ENCODE measurements around the gene RAB34.
"Not testable (repeated sequence)": the region's sequence is repeated elsewhere in the genome, so short reads cannot be mapped to it uniquely, and the experiment has no call there.

Gene RAB34

GRCh38 chr17:28726627-28727491 lies 9.2 kb upstream of the RAB34 start:
- peak; percentile 90 for DNase-seq

DNA sequence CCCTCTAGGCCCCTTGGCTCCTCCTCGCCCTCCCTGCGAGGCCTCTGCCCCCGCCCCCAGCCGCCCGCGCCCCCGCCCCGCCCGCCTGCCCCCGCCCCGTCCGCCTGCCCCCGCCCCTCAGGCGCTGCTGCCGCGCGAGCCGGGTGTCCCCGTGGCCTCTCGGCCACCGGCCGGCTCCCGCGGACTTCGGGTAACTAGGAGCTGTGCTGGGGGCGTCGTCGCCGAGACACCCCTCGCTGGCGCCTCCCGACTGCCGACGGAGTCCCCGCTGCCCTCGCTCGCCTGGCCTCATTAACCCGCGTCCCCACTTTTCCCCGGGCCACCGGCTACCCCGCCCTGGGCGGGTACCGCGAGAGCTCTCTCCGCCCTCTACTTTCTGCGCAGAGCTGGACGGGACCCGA lies 8.6 kb upstream of the RAB34 start, which contains the start of gene TLCD1:
TLCD1 (minus strand) TSS at position 8 of the 401 bp plus-strand sequence. CDS start 136 bp downstream, outside the sequence.
- peak; percentile 66 for DNase-seq

DNA sequence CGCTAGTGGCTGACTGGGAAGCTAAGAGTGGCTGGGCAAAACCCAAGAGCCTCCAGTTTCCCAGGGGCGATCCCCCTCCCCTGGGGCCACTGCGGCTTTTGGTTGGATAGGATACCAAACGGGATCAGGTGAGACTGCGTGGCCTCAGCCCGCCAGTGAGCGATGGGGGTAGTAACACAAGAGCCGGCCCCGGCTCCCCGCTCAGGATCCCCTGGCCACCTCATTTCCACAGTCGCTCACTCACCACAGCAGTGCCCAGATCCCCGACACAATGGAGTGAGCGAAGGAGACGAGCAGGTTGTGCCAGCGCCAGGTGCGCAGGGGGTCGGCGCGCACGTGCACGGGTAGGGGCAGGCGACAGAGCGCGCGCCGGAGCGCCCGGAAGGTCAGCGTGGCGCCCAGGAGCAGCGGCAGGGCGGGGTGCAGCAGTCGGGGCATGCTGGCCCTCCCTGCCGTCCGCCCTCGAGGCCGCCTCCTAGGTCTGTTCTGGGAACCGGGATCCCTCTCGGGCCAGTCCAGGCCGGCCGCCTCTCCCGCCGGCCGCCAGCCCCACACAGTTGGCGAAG lies 8.1 kb upstream of the RAB34 start:
- peak; percentile 57 for DNase-seq

DNA sequence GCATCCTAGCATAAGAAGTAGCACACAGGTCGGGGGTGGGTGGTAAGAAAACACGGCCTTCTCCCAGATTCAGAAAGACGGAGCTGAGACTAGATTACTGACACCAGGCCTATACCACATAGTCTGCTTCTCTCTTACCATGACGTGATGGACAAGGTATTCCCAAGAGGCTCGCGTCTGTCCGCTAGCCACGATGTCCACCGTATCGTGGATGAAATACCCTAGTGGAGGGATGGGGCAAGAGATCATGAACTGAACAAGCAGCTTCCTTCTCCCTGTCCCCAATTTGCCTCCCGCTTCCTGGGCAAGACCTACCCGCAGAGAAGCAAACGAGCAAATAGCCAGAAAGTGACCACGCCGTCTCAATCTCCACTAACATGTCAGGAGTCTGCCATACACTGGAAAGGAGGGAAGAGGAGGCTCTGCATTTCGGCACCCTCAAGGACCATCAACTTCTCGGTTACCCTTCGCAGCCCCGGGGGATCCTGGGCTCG lies 7.5 kb upstream of the RAB34 start:
- no peak for DNase-seq

- DNase-seq: no peak
Observed at GRCh38 chr17:28724500-28725165, 7.0 kb upstream of the RAB34 start.

GRCh38 chr17:28723836-28724499 lies 6.3 kb upstream of the RAB34 start:
- DNase-seq: not testable (repeated sequence)

DNA sequence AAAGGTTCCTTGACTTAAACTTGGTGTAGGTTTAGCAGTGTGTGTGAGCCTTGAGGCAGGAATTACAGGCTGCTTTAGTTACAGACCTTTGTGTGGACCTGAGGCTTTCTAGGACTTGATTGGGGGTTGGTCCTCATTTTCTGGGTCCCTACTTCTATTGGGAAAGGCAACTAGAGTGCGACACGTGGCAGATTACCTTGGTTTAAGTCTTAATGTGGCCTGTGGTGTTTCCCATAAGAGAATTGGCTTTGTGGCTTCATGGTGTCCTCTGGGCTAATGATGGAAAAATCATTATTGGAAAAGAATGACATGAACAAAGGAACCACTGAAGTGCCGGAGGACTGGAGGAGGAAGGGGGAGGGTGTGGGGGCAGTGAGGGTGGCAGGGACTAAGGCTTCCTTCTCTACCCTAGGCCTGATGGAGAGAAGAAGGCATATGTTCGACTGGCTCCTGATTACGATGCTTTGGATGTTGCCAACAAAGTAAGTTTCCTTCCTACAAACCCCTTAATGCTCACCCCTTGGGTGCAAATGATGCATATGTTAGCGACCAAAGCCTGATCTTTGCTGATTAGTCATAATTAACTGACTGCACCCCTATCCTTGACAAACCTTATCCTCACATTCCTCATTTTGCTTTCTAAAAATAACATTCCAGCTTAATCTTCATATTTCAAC lies 5.6 kb upstream of the RAB34 start:
- no peak for DNase-seq

DNA sequence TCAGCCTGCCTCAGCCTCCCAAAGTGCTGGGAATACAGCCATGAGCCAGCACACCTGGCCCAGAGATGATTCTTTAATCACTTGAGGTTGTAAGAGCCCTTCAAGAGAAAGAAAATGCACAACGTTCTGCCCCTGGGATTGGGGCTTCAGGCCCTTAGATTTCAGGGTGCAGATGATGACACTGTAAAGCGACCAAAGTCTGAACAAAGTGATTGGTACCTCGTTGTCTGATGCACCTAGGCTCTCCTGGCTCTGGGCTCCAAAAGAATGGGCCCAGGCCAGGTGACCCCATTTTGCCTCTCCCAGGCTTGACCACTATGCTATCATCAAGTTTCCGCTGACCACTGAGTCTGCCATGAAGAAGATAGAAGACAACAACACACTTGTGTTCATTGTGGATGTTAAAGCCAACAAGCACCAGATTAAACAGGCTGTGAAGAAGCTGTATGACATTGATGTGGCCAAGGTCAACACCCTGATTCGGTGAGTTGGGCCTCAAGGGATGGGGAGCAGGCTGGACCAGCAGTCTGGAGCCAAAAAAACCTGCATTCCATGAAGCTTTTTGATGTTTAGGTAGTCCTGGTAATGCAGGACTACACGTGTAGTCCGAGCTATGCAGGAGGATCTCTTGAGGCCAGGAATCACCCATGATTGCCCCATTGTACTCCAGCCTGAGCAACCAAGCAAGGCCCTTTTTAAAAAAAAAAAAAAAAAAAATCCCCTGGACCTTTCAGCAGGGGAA lies 4.9 kb upstream of the RAB34 start:
- no peak for DNase-seq

DNA sequence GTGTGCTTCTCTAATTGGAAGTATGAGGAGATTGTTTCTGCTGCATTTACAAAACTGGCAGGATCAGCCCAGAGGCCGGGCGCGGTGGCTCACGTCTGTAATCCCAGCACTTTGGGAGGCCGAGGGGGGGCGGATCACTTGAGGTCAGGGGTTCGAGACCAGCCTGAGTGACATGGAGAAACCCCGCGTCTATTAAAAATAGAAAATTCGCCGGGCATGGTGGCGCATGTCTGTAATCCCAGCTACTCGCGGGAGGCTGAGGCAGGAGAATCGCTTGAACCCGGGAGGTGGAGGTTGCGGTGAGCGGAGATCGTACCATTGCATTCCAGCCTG lies 3.3 kb upstream of the RAB34 start:
- DNase-seq: not testable (repeated sequence)

DNA sequence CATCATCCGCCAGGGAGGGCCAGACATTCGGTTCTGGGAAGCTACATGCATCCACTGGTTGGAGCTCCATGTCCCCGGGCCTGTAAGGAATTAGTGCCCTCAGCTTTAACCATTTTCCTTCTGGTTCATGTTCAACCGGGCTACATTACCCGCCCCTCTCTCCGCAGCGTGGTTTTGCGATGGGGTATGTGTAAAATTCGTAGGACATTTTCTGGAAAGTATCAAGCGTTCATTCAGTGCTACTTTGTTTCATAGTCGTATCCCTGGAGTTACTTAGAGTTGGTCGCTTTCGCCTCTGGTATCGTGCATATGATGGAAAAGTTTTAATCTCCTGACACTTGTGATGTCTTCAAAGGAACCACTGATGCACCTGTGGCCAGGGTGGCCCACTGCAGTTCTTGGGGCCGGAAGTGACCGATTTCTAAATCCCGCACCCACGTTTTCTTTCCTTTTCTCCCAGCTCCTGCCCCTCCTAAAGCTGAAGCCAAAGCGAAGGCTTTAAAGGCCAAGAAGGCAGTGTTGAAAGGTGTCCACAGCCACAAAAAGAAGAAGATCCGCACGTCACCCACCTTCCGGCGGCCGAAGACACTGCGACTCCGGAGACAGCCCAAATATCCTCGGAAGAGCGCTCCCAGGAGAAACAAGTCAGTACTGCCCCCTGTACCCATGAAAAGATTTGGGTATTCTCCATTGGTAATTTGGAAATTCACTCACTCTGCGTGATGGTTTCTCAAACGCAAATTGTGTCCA lies 2.8 kb upstream of the RAB34 start:
- DNase-seq: peak; percentile 34

DNA sequence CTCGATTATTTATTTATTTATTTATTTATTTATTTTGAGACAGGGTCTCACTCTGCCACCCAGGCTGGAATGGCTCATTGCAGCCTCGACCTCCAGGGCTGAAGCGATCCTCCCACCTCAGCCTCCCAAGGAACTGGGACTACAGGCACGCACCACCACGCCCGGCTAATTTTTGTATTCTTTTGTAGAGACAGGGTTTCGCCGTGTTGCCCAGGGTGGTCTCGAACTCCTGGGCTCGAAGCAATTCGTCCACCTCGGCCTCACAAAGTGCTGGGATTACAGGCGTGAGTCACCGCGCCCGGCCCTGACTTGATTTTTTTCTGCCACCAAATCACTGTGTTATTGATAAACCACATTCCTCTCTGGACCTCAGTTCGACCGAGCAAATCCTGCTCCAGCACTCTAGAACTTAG lies 1.4 kb upstream of the RAB34 start:
- no peak for DNase-seq

DNA sequence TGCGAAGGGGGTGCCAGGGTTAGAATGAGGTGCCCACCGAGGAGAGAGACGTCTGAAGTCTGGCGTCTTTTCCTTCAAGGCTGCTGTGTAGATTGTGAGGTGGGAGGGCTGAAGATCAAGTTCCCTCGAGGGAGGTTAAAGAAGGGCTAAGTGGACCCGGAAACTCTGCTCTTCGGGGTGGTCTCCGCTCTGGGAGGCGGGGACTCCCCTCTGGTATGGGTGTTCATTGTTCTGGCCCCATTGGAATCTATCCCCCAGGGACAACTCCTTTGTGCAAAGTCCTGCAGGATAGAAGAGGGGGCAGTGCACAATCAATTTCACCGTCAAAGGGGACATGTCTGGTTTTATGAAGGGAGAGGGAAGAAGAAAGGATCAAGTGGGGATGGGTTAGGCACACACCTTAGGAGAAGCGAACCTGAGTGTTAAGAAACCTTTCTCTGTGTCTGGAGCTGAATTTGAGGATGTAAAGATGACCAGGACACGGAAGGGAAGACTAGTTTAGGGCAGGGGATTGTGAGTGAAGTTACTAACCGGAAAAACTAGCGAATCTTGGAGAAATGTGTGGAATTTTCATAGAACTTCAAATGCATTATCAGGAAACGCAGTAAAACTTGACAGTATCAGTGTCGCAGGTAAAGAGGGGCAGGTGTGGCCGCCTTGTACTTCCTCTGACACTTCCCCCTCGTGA lies 809 bp upstream of the RAB34 start:
- DNase-seq: no peak

DNA sequence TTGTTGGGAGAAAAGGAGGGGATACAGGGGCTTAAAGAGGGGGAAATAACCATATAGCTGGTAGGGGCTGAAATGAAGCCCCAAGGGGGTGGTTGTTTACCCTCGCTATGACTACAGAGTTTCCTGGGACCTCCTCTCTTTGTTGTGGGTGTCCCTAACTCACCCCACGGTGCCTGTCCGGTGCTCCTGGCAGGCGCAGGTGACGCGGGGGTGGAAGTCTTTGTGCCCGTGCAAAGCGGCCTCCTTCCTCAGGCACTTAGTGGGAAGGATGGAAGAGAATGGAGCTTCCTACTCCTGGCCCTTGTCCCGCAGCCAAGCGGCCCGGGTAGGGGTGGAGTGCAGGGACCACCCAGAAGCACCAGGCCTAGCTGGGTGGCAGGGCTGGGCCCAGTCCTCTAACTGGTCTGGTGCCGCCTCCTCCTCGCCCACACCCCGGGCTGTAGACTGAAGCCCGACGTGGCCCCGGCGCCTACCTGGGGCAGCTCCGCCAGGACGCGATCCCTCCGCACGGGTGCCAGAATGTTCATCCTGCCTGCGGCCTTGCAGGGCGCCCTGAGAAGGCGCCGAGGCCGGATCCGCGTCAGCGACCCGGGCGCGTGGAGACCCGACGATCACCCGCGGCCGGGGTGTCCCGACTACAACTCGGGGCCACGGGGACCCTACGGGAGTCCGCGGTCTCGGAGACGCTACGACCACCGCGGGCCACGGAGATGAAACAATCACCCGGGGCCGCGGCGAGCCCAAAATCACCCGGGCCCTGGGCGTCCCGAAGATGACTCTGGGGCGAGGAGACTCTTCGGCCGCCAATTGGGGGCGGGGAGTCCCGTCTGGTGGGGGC lies 709 bp downstream of the RAB34 start:
- no peak for DNase-seq

DNA sequence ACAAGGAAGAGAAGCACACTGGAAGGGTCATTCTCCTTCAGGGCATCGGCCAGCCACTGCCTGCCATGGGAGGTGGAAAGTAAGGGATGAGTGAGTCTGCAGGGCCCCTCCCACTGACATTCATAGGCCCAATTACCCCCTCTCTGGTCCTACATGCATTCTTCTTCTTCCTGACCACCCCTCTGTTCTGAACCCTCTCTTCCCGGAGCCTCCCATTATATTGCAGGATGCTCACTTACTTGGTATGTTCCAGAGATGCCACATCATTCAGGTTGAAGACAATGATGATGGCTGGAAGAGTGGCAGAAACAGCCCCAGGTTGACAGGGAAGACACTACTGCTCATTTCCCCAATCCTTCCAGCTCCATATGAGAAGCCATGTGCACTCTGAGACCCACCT lies 2.5 kb downstream of the RAB34 start:
- no peak for DNase-seq

- no peak for DNase-seq
Observed at GRCh38 chr17:28714281-28714680, 3.4 kb downstream of the RAB34 start.

DNA sequence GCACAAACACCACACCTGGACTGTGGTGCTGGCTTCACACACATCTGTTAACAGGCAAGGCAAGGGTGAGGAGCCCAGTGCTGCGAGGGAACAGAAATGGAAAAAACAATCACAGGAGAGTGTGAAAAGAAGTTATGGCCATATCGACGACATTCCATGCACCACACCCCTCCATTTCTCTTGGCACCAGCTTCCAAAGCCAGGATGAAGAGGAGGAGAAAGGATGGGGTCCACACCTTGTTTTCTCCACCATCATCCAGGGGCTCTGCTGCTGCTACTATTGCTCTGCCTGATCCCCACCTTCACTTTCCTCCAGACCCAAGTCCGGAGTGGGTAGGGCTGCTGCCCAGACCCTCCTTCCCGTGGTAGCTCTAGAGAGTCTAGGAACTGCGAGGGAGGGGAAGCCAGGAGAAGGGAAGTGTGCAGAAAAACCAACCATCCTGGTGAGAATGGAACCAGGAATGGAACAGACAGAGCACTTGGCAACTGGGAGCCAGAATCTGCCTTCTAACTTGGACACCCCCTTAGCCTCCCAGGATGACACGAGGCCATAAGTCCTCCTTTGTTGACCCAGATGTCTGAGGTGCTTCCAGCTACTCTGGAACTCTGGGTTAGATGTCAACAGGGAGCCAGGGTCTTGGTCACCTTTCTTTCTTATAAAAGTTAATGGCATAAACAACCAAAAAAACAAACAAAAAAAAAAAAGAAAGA lies 4.8 kb downstream of the RAB34 start:
- DNase-seq: no peak

DNA sequence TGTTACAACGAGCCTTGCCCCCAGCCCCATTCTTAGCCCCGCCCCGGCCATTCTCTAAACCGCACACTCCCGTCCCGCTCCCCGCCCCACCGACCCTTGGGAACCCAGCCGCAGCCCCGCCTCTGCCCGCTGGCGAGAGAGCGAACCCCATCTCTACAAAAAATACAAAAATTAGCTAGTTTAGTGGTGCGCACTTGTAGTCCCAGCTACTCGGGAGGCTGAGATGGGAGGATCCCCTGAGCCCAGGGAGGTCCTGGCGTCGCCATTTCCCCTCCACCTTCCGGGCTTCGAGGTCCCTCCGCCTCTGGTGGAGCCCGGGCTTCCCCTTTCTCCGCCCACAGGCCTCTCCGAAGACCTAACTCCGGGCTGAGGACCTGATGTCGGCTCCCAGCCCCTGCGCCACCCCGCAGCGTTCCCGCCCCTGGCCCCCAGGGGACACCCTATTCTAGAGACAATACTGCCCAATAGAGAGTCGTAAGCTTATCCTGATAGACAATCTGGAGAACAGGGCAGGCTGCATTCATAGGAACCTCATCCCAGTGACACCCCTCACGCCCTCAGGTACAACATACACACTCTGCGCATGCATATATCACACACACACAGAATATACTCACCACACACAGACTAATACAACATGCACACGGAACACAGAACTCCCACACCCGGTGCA lies 5.5 kb downstream of the RAB34 start:
- peak; percentile 61 for DNase-seq

GRCh38 chr17:28711723-28712031 lies 6.0 kb downstream of the RAB34 start, which contains the start of gene PROCA1:
Gene PROCA1, minus strand, starts transcription at chr17:28711888. Its CDS starts 228 bp downstream, at chr17:28711660.
- peak; percentile 42 for DNase-seq

Data from activated CD8-positive, alpha-beta memory T cell treated with anti-CD3 and anti-CD28 coated beads, Interleukin-2, amount 50 U/mL, for 4 hours (primary cell).